Esophagus squamous epithelium (tissue), 5 donors: ENCODE measurements around the gene FANCE. TPM values are rescaled to one million over a fixed set of nuclear protein-coding genes. Genes with fewer than 3 reads are reported as not detected.

Experiments
- DNase-seq: peaks from one replicate; lab custom pipeline; 2025; lab: John Stamatoyannopoulos, UW
- H3K27ac ChIP-seq, 4 donors: fragments of 200-600 bp; sonication (generic); one replicate each; pipeline ENCODE4 v1.5.1; 2016 to 2019; ENCODE audit warnings: mild to moderate bottlenecking in 1 of 4
- H3K27me3 ChIP-seq, 4 donors: fragments of 200-600 bp; sonication (generic); 1 replicate in 3 of 4; 2 replicates in 1 of 4; pipeline versions ENCODE4 v1.5.1 to v1.6.0; 2017 to 2021; ENCODE audit warnings: antibody characterized with exemption in 1 of 4
- H3K36me3 ChIP-seq, 3 donors: fragments of 200-600 bp; sonication (generic); one replicate each; pipeline ENCODE4 v1.5.1; 2016 to 2019
- H3K4me1 ChIP-seq, 3 donors: fragments of 200-600 bp; sonication (generic); one replicate each; pipeline ENCODE4 v1.5.1; 2017 to 2019
- H3K4me3 ChIP-seq, 4 donors: fragments of 200-600 bp; sonication (generic); 1 replicate in 3 of 4; 2 replicates in 1 of 4; pipeline ENCODE4 v1.5.1; 2016 to 2019; ENCODE audit warnings: mild to moderate bottlenecking in 2 of 4, moderate library complexity in 1 of 4
- H3K9me3 ChIP-seq, 3 donors: fragments of 200-600 bp; sonication (generic); one replicate each; pipeline ENCODE4 v1.5.1; 2016 to 2019
- CTCF ChIP-seq, 6 experiments: fragments of 450-650 bp in 4 of 6; fragments of 200-600 bp in 2 of 6; sonication (generic) in 2 of 6; IDR thresholded peaks; one replicate each; pipeline ENCODE4 v1.5.1; 2016 to 2019; ENCODE audit warnings: antibody characterized with exemption in 6 of 6, mild to moderate bottlenecking in 4 of 6, moderate library complexity in 4 of 6
- POLR2A ChIP-seq, 4 donors: fragments of 450-650 bp; IDR thresholded peaks; one replicate each; pipeline ENCODE4 v1.6.1; 2017; ENCODE audit warnings: antibody characterized with exemption in 4 of 4, mild to moderate bottlenecking in 4 of 4, moderate library complexity in 3 of 4
- WGBS, 2 donors: methylation state at CpG; one replicate each; pipeline ENCODE4 v1.1.5; 2018; 5-methylcytosine and 5-hydroxymethylcytosine counted together
- intact Hi-C: fragments of 100-400 bp; cut with DNase I; formaldehyde crosslinking; loops from one replicate; pipeline ENCODE4 v1.15.0; 2022
- total RNA-seq, 4 donors: library from RNA; depleted of rRNA; stranded (reverse); fragments of >200 nt; gene quantifications; one replicate each; pipeline ENCODE4 v1.1.0, GENCODE V29; 2016
- donor health status: DM: yes; HTN: yes; CAD: no.

FANCE gene
- total RNA-seq, 4 donors from 2014 or later = 6.9 to 15.5 (median 8.0) TPM

GRCh38 chr6:35508027-35508426, 55.9 kb downstream of the FANCE start:
- TF ChIP-seq CTCF (IDR thresholded peaks at IDR 0.05) (no peak), POLR2A (IDR thresholded peaks at IDR 0.05) (no peak)
- no peak overlapping the region for H3K27ac ChIP-seq
- no peak overlapping the region for H3K4me3 ChIP-seq
- no peaks in the 10 kb centered on the region for H3K36me3 ChIP-seq
- no peaks in the 10 kb centered on the region for H3K9me3 ChIP-seq
- no peak for DNase-seq
- H3K27me3 ChIP-seq = peaks cover 0 to 95% (median 4%) of the 10 kb centered on the region in 4 donors
- intact Hi-C loops = no loop called here
- peaks cover 3 to 19% (median 9%) of the 10 kb centered on the region in 3 donors for H3K4me1 ChIP-seq
- 60 to 70% methylated on average over 2 of the region's 2 CpGs for WGBS, 2 donors

GRCh38 chr6:35508542-35508941, 56.4 kb downstream of the FANCE start:
- 38 to 68% methylated on average over 3 to 5 of the region's 5 CpGs for WGBS, 2 donors
- no peak for TF ChIP-seq CTCF (IDR thresholded peaks at IDR 0.05)
- no peak for TF ChIP-seq POLR2A (IDR thresholded peaks at IDR 0.05)

GRCh38 chr6:35510916-35511561, 58.9 kb downstream of the FANCE start:
- peaks cover 2 to 15% (median 9%) of the 10 kb centered on the region in 3 donors for H3K4me1 ChIP-seq
- peaks cover 0 to 74% (median 4%) of the 10 kb centered on the region in 4 donors for H3K27me3 ChIP-seq
- H3K4me3 ChIP-seq = peak overlapping the region in 1 of 4 donors; percentile 46
- TF ChIP-seq CTCF (IDR thresholded peaks at IDR 0.05) (no peak), POLR2A (IDR thresholded peaks at IDR 0.05) (no peak)
- H3K9me3 ChIP-seq = no peaks in the 10 kb centered on the region
- WGBS, 2 donors = 71 to 78% methylated on average over 6 to 7 of the region's 7 CpGs
- no peak for DNase-seq
- H3K36me3 ChIP-seq = no peaks in the 10 kb centered on the region
- no peak overlapping the region for H3K27ac ChIP-seq
- intact Hi-C loops = no loop called here

More at GRCh38 chr6:35508542-35508941, 56.4 kb downstream of the FANCE start:
- H3K9me3 ChIP-seq = no peaks in the 10 kb centered on the region
- DNase-seq = no peak
- no peak overlapping the region for H3K27ac ChIP-seq
- intact Hi-C loops = no loop called here
- H3K4me1 ChIP-seq = peaks cover 3 to 19% (median 9%) of the 10 kb centered on the region in 3 donors
- H3K4me3 ChIP-seq = no peak overlapping the region
- peaks cover 0 to 98% (median 4%) of the 10 kb centered on the region in 4 donors for H3K27me3 ChIP-seq
- H3K36me3 ChIP-seq = no peaks in the 10 kb centered on the region

- H3K36me3 ChIP-seq = no peaks in the 10 kb centered on the region
- H3K4me3 ChIP-seq = peak overlapping the region in 3 of 4 donors; percentile 13 to 46 (median 19)
- peaks cover 0 to 69% (median 4%) of the 10 kb centered on the region in 4 donors for H3K27me3 ChIP-seq
- DNase-seq = no peak
- peaks cover 0 to 11% (median 9%) of the 10 kb centered on the region in 3 donors for H3K4me1 ChIP-seq
- TF ChIP-seq CTCF (IDR thresholded peaks at IDR 0.05) (no peak), POLR2A (IDR thresholded peaks at IDR 0.05) (no peak)
- intact Hi-C loops = no loop called here
- H3K9me3 ChIP-seq = no peaks in the 10 kb centered on the region
- WGBS, 2 donors = 27 to 29% methylated on average over 7 to 10 of the region's 32 CpGs
- no peak overlapping the region for H3K27ac ChIP-seq
These were observed 59.4 kb downstream of the FANCE start for GRCh38 chr6:35511562-35511941.

GRCh38 chr6:35512006-35512405, 59.9 kb downstream of the FANCE start:
- intact Hi-C loops = no loop called here
- Histone ChIP-seq H3K4me1 (peaks cover 0 to 11% (median 9%) of the 10 kb centered on the region in 3 donors), H3K27ac (no peak overlapping the region), H3K27me3 (peaks cover 0 to 64% (median 4%) of the 10 kb centered on the region in 4 donors), H3K9me3 (no peaks in the 10 kb centered on the region), H3K4me3 (peak overlapping the region in 3 of 4 donors; percentile 13 to 46 (median 19)), H3K36me3 (no peaks in the 10 kb centered on the region)
- DNase-seq = no peak
- TF ChIP-seq POLR2A (IDR thresholded peaks at IDR 0.05) = no peak
- TF ChIP-seq CTCF (IDR thresholded peaks at IDR 0.05) = no peak
- 0 to 11% methylated on average over 2 to 11 of the region's 26 CpGs for WGBS, 2 donors
